GM19025 (cell line): ENCODE measurements around the gene NISCH.

Source experiments
- ATAC-seq: cut with Tn5 transposase; IDR thresholded peaks from one replicate; pipeline ENCODE4 v1.9.1; 2021; ENCODE audit warnings: mild to moderate bottlenecking, low read depth, moderate library complexity; ENCODE audit not compliant: unreplicated experiment

The NISCH gene

GRCh38 chr3:52435246-52436101, 19.9 kb upstream of the NISCH start:
- no peak for ATAC-seq

GRCh38 chr3:52436500-52437149, 18.8 kb upstream of the NISCH start:
- ATAC-seq: no peak

- ATAC-seq: no peak
Measured at GRCh38 chr3:52437326-52438103, 17.9 kb upstream of the NISCH start.

- ATAC-seq: no peak
Measured at GRCh38 chr3:52438104-52438376, 17.4 kb upstream of the NISCH start.

- ATAC-seq: no peak
Measured at GRCh38 chr3:52438579-52439425, 16.6 kb upstream of the NISCH start.

GRCh38 chr3:52439426-52440248, 15.8 kb upstream of the NISCH start:
- ATAC-seq: no peak

GRCh38 chr3:52440249-52440551, 15.2 kb upstream of the NISCH start:
- ATAC-seq: no peak

GRCh38 chr3:52440671-52441070, 14.7 kb upstream of the NISCH start:
- no peak for ATAC-seq

DNA sequence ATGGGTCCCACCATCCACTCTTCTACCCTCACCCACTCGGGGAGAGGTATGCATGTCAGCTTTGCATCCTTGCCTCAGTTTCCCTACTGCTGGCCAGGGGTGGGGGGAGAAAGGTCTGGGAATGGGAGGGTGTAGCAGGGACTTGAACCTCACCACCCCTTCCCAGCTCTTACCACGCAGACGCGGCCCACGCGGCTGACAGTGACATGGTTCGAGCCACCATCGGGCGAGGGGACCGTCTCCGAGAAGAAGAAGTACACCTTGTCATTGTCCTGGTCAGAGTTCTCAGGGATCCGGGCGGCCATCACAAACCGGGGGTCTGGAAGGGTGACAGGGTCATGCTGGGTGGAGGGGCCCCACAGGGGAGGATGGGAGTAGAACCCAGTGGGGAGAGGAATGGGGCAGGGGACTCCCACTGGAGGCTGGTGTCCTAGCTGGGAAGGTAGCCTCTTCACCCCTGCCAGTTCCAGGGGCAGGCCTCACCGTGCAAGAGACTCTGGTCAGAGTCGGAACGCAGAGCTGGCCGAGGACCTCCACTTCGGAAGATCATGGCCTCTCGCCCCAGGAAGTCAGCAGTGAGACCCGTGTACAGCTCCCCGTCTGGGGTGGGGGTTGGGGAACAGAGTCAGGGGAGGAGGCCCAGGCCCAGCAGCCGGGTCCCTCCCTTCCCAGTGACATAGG, 14.2 kb upstream of the NISCH start:
- ATAC-seq: no peak

DNA sequence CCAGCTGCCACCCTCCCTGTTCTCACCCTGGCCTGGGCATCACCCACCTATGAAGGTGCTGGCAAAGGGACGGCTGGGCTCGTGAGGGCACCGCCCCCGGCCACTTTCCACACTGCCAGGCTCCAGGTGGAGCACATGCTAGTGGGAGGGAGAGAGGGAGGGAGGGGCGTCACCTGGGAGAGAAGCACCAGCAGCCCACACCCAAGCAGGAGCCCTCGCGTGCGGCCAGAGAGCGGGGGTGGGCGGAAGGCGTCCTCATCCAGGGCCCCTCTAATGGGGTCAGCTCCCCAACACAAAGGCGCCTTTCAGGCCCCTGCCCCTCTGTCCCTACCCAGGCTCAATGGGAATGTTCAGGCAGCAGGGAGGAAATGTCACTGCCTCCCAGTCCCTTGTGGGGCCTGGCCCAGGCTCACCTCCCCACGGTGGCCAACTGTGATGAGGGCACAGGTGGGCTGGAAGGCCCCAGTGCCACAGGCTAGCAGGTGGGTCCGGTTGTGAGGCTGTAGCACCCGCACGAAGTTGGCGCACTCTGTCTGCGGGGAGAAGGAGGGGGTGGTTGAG, 13.6 kb upstream of the NISCH start:
- no peak for ATAC-seq

- ATAC-seq: no peak
Measured at GRCh38 chr3:52442409-52443267, 12.8 kb upstream of the NISCH start.

DNA sequence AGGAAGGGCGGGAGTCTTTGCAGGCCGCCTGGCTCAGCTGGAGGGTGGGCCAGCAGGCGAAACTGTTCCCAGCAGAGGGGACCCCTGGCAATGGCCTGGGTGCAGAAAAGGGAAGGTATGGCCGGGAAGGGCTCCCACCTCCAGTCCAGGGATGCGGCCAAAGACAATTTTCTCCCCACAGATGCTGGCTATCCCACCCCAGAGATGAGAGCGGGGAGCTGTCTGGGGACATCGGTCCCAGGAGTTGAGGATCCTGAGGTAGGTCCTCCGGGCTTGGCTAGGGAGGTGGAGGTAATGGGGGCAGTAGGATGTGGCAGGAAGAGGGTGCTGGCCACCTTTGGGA, 12.2 kb upstream of the NISCH start:
- no peak for ATAC-seq

GRCh38 chr3:52443791-52444687, 11.4 kb upstream of the NISCH start:
- ATAC-seq: no peak

DNA sequence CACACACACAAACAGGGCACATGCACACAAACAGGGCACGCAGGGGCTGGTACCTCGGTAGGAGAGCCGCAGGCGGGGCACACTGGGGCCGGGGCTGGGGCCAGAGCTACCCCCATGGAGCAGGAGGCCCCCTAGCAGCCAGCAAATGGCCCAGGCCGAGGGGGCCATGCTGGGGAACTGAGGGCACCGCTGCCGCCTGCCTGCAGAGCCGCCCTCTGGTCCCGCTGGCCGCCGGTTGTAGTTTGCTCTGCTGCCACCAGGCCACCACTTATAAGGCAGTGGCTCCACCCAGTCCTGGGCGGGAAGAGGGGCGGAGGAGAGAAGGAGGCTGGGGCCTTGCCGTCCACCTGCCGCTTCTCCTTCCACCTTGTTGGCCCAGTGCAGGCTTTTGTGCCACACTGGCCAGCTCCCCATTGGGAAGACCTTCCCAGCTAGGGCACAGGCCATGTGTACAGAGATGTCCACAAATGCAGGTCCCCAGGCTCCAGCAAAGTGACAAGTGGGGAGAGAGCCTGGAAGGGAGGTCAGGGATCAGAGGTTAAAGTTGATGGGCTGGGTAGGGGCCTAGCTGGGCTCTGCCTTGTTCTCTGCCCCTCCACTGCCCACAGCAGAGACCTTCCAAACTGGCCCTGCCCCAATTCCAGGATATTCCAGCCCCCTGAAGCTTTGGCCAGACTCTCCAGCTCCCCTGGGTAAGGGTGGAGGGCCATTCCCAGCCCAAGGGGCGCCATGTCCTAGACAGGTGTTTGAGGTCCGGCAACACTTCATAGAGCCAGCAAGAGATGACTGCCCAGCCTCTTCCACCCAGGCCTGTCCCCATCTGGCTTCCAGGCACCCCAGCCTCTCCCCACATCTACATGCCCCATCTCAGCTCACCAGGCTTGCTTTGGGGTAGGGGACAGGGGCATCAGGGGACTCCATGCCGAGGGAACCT, 10.3 kb upstream of the NISCH start, which contains the start of gene SEMA3G:
TSS of gene SEMA3G (minus strand) at position 244 of the 934 bp plus-strand sequence. CDS start at position 168, 76 bp downstream.
- ATAC-seq: peak; percentile 83

- ATAC-seq: no peak
Measured at GRCh38 chr3:52446042-52446441, 9.4 kb upstream of the NISCH start.
